GM19372 (cell line): ENCODE data around the gene KLRF2.
"Not testable (repeated sequence)": the region's sequence is repeated elsewhere in the genome, so short reads cannot be mapped to it uniquely, and the experiment has no call there.

Source experiments
- ATAC-seq: cut with Tn5 transposase; IDR thresholded peaks from one replicate; pipeline ENCODE4 v1.9.1; 2021; ENCODE audit warnings: mild to moderate bottlenecking, low read depth, moderate library complexity; ENCODE audit not compliant: unreplicated experiment

Gene KLRF2

GRCh38 chr12:9881246-9881645, at the start of gene KLRF2:
TSS of gene KLRF2 (plus strand) at chr12:9881489. CDS start at chr12:9881596, 107 bp downstream.
- ATAC-seq: no peak

- ATAC-seq: no peak
Measured at GRCh38 chr12:9831720-9832119, 49.6 kb upstream of the KLRF2 start.

- ATAC-seq: no peak
Measured at GRCh38 chr12:9843407-9843806, 37.9 kb upstream of the KLRF2 start.

DNA sequence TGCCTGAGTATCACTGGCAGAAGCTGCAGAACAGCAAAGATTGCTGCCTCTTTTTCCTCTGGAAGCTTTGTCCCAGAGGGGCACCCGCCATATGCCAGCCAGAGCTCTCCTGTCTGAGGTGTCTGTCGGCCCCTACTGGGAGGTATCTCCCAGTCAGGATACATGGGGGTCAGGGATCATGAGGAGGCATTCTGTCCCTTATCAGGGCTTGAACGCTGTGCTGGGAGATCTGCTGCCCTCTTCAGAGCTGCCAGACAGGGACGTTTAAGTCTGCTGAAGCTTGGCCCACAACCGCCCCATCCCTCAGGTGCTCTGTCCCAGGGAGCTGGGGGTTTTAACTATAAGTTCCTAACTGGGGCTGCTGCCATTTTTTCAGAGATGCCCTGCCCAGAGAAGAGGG, 32.4 kb upstream of the KLRF2 start:
- ATAC-seq: no peak

DNA sequence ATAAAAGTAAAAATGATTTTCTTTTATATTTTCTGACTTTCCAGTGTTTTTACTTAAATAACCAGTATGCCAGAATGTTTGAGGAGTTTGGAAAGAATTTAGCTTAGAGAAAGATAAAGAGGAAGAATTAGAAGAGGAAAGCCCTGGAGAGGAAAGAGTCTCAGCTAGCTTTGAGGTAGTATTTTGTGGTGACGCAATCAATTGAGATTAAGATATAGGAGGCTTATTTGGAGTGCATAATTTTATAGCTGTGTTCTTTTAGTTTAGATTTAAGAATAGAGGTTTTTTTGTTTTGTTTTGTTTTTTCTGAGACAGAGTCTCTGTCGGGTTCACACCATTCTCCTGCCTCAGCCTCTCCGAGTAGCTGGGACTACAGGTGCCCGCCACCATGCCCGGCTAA, 30.2 kb upstream of the KLRF2 start:
- ATAC-seq: no peak

GRCh38 chr12:9851927-9852326, 29.4 kb upstream of the KLRF2 start:
- no peak for ATAC-seq

GRCh38 chr12:9856151-9856550, 25.1 kb upstream of the KLRF2 start:
- no peak for ATAC-seq

DNA sequence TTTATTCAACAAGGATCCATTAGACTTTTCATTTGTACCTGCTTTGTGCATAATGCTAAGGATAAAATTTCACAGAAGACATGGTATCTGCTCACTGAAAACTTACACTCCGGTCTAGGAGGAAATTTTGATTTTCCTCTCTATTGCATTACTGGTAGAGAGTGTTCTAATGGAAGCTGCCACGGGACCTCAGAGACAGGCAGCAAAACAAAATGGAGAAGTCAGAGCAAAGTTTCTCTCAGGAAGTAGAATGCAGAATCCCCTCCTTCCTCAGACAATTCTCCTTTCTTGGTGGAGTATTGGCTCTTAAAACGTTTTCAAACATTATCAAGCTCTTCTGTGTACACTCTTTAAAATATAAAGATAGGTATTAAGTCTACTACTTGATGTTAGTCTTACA, 24.4 kb upstream of the KLRF2 start:
- no peak for ATAC-seq

- no peak for ATAC-seq
Measured at GRCh38 chr12:9858135-9858534, 23.2 kb upstream of the KLRF2 start.

DNA sequence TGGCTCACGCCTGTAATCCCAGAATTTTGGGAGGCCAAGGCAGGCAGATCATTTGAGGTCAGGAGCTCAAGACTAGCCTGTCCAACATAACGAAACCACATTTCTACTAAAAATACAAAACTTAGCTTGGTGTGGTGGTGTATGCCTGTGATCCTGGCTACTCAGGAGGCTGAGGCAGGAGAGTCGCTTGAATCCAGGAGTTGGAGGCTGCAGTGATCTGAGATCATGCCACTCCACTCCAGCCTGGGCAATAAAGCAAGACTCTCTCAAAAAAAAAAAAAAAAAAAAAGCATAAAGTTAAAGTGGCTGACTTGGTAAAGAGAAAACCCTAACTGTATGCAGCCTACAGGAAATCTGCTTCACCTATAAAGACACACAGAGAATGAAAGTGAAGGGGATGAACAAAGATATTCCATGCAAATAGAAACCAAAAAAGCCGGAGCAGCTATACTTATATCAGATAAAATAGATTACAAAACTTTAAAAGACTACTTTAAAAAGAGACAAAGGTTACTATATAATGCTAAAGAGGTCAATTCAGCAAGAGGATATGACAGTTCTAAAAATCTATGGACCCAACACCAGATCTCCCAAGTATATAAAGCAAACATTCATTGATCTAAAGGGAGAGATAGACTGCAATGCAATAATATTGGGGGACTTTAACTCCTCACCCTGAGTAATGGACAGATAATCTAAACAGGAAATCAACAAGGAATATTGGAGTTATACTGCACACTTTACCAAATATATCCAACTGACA, 16.2 kb upstream of the KLRF2 start:
- ATAC-seq: no peak

DNA sequence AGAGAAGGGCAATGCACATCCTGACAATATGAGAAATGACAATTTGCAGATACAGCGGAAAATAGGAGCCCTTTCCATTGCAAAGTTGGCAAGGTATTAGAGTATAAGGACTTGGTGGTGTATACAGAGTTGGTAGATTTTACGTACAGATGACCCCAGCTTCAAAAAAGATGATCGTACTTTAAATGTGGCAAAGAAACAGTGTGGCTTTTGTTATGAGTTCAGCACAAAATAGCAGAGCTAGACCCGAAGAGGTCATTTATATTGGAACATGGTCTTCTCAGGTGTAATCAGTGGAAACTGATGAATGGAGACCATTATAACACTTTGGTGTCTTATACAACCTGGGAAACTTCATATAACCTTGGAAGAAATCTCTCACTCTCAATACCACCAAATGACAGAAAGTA, 14.4 kb upstream of the KLRF2 start:
- ATAC-seq: no peak

GRCh38 chr12:9867531-9867930, 13.8 kb upstream of the KLRF2 start:
- no peak for ATAC-seq

DNA sequence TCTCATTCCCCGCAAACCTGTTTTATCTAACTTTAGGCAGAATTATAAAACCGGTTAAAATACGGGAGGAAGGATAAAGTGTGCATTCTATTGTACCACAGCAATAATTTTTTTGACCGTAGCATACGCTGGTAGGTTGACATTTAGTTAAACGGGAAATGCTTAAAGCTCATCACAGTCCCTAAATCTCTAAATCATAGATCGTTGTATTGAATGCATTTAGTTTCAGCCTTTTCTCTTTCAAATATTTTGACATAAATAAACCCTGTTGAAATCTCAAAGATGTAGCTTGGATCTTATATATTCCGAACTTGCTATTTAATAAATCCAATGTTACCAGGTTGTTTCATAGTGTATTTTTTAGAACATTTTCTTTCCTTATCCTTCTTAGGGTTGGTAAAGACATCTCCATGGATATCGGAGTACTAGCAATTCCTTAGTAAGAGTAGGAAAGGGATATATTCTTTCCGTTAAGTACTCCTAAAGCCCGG, 12.9 kb upstream of the KLRF2 start:
- no peak for ATAC-seq

- no peak for ATAC-seq
Measured at GRCh38 chr12:9868951-9869306, 12.4 kb upstream of the KLRF2 start.

DNA sequence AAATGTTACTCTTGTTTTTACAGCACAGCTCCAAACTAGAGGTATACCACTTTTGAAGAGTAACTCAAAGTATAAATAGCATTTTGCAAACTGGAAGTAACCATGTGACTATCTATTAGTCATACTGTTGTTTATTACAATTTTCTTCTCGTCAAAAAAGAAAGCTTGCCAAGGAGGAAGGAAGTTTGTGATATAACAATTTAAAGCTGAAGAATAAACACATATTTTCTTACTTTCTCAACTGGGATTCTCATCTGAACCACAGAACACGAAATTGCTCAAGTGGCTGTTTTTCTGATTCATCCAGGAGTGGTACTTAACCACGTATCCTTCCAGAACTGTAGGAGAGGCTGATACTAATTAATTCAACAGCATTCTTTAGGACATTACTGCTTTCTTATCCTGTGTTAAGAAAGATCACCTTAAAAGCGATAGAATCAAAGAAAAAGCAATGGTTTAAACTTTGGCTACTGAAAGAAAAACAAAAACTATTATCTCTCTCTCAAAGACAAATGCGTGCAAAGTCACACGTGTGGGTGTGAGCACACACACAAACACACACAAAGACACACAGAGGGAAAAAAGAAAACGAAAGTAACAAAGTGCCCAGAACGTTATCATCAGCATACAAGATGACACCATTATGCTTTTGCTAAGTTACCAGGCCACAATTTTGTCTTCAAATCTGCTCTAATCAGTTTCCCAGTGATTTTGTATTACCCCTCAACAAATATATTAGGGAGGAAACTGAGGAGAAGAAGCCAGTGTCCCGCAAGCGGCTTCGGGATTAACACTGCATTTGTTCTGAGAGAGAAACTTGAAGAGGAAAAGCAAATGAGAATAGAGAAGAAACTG, 11.8 kb upstream of the KLRF2 start, which contains the start of gene CLEC2B:
Gene CLEC2B (minus strand): TSS at position 48 of the 855 bp plus-strand sequence.
- no peak for ATAC-seq

DNA sequence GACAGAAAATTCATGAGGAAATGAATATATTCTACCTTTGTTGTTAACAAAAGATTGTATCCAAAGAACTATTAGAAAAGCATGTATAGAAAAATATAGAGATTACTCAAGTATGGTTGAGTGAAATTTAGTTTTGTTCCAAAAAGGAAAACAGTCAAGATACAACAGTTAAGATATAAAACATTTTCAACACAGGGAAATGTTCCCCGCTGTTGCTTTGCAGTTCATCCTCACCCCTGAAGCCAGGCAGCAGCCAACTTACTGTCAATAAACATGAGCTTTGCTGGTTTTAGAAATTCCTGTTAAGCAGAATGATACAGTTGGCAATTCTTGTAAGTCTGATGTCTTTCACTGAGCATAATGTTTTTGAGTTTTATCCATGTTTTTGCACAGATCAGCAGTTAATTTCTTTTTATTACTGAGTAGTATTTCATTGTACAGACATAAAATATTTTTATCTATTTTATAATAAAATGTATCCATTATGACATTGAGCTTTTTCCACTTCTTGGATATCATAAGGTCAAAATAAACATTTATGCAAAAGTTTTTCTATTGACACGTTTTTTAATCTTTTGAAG, 10.9 kb upstream of the KLRF2 start:
- ATAC-seq: no peak

DNA sequence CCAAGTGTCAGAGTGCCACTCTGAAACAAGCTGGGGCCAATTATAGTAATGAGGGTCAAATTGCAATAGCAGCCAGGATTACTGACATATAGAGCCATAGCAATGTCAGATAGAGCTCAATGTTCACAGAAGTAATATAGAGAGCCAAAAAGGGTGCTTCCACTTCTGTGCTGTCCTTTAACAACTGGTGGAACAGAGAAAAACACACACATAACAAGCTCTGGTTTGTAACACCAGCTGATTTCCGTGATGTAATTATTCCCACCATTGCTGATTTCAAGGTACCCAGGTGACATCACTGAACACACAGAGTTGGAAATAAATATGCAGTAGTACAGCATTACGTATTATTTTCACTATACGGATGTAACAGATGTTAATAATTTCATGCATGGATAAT, 9.1 kb upstream of the KLRF2 start:
- no peak for ATAC-seq

DNA sequence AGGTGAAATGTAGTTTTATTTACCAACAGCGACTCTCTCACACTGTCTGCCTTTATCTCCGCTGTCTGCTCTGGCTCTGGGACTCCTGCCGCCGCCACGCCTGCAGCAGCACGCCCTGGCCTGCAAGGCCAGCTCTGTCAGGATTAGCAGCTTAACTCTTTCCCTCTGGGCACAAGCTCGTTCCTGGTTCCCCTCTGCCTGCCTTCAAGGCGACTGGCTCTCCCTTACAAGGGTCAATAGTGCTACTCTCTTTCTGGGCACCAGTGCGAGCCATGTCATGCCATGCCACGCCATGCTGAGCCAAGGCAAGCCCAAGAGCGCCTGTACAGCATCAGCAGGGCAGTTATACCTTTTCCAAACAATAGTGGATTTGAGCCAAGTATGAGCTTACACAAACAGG, 8.5 kb upstream of the KLRF2 start:
- no peak for ATAC-seq

DNA sequence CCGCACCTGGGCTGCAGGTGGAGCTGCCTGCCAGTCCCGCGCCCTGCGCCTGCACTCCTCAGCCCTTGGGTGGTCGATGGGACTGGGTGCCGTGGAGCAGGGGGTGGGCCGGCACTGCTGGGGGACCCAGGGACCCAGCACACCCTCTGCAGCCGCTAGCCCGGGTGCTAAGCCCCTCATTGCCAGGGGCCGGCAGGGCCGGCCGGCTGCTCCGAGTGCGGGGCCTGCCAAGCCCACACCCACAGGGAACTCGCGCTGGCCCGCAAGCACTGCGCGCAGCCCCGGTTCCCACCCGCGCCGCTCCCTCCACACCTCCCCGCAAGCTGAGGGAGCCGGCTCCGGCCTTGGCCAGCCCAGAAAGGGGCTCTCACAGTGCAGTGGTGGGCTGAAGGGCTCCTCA, 5.2 kb upstream of the KLRF2 start:
- not testable (repeated sequence) for ATAC-seq

GRCh38 chr12:9880532-9881078, 684 bp upstream of the KLRF2 start:
- ATAC-seq: no peak

DNA sequence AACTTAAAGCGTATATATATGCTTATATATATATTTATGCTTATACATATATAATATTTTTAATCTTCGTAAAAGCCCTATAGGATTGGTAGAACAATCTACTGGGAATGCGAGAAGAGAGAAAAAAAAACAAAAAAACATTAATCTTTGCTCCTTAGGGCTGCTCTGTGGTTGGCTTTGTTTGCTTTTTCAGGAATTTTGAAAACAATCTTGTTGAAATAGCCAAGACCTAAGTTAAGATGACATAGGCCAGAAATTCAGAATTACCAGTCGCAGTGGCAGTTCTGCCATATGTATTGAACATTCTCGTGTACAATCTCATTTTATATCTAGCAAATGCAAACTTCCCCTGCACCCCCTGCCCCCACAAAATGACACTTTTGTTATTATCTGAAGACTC, 699 bp downstream of the KLRF2 start:
- ATAC-seq: no peak
